Thyroid gland (tissue), 4 donors: Measurements from ENCODE around the gene MIDN.

Experiments used
- CTCF ChIP-seq, 6 experiments: fragments of 200-600 bp in 3 of 6; fragments of 450-650 bp in 3 of 6; sonication (generic) in 3 of 6; IDR thresholded peaks; one replicate each; pipeline ENCODE4 v1.5.1; 2016 to 2019; ENCODE audit warnings: antibody characterized with exemption in 6 of 6, mild to moderate bottlenecking in 2 of 6, inconsistent platforms in 1 of 6, moderate library complexity in 1 of 6
- POLR2A ChIP-seq, 2 donors: fragments of 450-650 bp; IDR thresholded peaks; one replicate each; pipeline ENCODE4 v1.6.1; 2017; ENCODE audit warnings: antibody characterized with exemption in 2 of 2, mild to moderate bottlenecking in 2 of 2, moderate library complexity in 1 of 2

GRCh38 chr19:1256646-1257474 lies 8.5 kb downstream of the MIDN start:
- no peak for TF ChIP-seq CTCF (IDR thresholded peaks at IDR 0.05)
- TF ChIP-seq POLR2A (IDR thresholded peaks at IDR 0.05): no peak
